ENCODE measurements around the gene RBFOX1. TPM values are rescaled to one million over a fixed set of nuclear protein-coding genes. Genes with fewer than 3 reads are reported as not detected.

RBFOX1 gene
- total RNA-seq = under 1 TPM in 2 of 4 donors, not detected in 2; 0.08 to 0.32 TPM

DNA sequence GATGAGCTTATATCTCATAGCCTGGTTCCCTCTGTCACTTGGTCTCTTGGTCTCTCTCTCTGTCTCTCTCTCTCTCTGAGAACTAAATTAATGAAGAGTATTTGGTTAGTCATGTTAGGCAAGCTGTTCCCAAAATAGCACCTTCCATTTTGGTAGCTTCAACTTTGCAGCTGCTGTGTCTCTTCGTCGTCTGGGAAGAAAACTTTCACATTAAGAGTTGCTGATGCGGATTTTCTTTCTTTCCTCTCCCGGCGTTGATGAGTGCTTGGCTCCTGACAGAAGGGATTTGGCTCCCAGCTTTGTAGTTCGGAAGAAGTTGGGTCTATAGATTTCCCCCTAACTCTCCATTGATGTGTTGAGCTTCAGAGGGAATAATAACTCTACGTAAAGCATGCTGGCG, at the start of gene RBFOX1:
TSS of gene RBFOX1 (plus strand) at position 235 of the 400 bp plus-strand sequence.
- TF ChIP-seq POLR2AphosphoS5 (IDR thresholded peaks at IDR 0.05) (no peak), EP300 (IDR thresholded peaks at IDR 0.05) (no peak), POLR2A (IDR thresholded peaks at IDR 0.05) (no peak)
- TF ChIP-seq, protein P1, sequence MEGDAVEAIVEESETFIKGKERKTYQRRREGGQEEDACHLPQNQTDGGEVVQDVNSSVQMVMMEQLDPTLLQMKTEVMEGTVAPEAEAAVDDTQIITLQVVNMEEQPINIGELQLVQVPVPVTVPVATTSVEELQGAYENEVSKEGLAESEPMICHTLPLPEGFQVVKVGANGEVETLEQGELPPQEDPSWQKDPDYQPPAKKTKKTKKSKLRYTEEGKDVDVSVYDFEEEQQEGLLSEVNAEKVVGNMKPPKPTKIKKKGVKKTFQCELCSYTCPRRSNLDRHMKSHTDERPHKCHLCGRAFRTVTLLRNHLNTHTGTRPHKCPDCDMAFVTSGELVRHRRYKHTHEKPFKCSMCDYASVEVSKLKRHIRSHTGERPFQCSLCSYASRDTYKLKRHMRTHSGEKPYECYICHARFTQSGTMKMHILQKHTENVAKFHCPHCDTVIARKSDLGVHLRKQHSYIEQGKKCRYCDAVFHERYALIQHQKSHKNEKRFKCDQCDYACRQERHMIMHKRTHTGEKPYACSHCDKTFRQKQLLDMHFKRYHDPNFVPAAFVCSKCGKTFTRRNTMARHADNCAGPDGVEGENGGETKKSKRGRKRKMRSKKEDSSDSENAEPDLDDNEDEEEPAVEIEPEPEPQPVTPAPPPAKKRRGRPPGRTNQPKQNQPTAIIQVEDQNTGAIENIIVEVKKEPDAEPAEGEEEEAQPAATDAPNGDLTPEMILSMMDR (IDR thresholded peaks at IDR 0.05) = no peak
- H3K36me3 ChIP-seq = no peaks in the 10 kb centered on the region
- 73% methylated on average over 8 of the region's 8 CpGs for WGBS

DNA sequence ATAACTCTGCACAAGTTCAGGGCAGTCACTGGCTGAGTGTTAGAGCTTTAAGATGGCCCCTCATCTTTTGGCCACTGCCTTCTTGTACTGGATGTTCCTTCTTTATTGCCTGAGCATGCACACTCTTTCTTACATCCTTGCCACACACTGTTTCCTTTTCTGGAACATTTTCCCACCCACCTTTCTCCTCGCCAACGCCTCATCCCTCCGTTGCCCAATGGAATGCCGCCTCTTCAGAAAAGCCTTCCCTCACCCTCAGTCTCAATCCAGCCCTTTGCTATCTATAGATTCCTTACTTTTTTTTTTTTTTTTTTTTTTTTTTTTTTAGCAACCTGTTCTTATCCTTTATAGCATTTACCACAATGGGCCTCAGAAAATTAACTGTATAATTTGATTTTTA, 47.9 kb upstream of the RBFOX1 start:
- H3K27ac ChIP-seq = no peak overlapping the region
- H3K4me1 ChIP-seq = no peaks in the 10 kb centered on the region
- no peak overlapping the region for H3K4me3 ChIP-seq
- 90% methylated on average over 4 of the region's 4 CpGs for WGBS
- no peaks in the 10 kb centered on the region for H3K36me3 ChIP-seq
- DNase-seq (ENCODE audit: low spot score in 2 of 2) = no peak
- TF ChIP-seq, protein P1 (IDR thresholded peaks at IDR 0.05) = no peak
- TF ChIP-seq POLR2A (IDR thresholded peaks at IDR 0.05) (no peak), POLR2AphosphoS5 (IDR thresholded peaks at IDR 0.05) (no peak), EP300 (IDR thresholded peaks at IDR 0.05) (no peak)
- H3K27me3 ChIP-seq = no peaks in the 10 kb centered on the region
- no peaks in the 10 kb centered on the region for H3K9me3 ChIP-seq

More for the DNA sequence above, at the start of gene RBFOX1:
- no peaks in the 10 kb centered on the region for H3K4me1 ChIP-seq
- no peak for DNase-seq (ENCODE audit: low spot score in 2 of 2)
- H3K27ac ChIP-seq = no peak within 1 kb of the TSS
- H3K27me3 ChIP-seq = no peaks in the 10 kb centered on the region
- H3K9me3 ChIP-seq = no peaks in the 10 kb centered on the region
- H3K4me3 ChIP-seq = no peak within 1 kb of the TSS

DNA sequence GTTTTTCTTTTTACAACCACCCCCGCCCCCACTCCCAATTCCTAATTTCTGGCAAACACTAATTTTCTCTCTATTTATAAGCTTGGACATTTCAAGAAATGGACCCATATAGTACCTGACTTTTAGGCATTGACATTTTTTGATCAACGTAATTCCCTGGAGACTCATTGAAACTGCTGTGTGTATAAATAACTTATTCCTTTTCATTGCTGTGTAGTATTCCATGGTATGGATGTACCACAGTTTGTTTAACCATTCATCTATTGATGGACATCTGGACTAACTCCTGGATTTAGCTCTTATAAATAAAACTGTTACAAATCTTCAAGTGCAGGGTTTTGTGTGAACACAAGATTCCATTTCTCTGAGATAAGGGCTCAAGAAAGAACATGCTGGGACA, 47.1 kb upstream of the RBFOX1 start:
- 94% methylated on average over 2 of the region's 2 CpGs for WGBS
- no peak for TF ChIP-seq POLR2AphosphoS5 (IDR thresholded peaks at IDR 0.05)
- TF ChIP-seq, protein P1 (IDR thresholded peaks at IDR 0.05) = no peak
- no peak for TF ChIP-seq EP300 (IDR thresholded peaks at IDR 0.05)
- TF ChIP-seq POLR2A (IDR thresholded peaks at IDR 0.05) = no peak
- Histone ChIP-seq H3K27ac (no peak overlapping the region), H3K4me1 (no peaks in the 10 kb centered on the region), H3K27me3 (no peaks in the 10 kb centered on the region), H3K9me3 (no peaks in the 10 kb centered on the region), H3K4me3 (no peak overlapping the region), H3K36me3 (no peaks in the 10 kb centered on the region)
- DNase-seq (ENCODE audit: low spot score in 2 of 2) = no peak

DNA sequence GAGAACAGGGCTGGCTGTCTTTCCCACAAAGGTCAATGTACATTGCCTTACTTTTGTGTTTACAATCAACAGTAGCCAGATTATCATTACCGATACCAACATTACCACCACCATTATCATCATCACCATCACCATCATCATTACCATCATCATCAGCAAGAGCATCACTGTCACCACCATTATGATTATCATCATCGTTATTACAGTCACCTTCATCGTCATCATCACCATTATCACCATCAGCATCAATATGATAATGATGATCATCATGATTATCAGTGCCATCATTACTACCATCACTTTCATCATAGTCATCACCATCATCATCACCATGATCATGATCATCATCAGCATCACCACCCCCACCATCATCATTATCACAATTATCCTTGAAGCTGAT, 43.3 kb upstream of the RBFOX1 start:
- no peaks in the 10 kb centered on the region for H3K9me3 ChIP-seq
- H3K27me3 ChIP-seq = no peaks in the 10 kb centered on the region
- no peak overlapping the region for H3K4me3 ChIP-seq
- WGBS = 97% methylated on average over 3 of the region's 3 CpGs
- no peak for TF ChIP-seq EP300 (IDR thresholded peaks at IDR 0.05)
- no peaks in the 10 kb centered on the region for H3K36me3 ChIP-seq
- H3K4me1 ChIP-seq = no peaks in the 10 kb centered on the region
- H3K27ac ChIP-seq = no peak overlapping the region
- no peak for DNase-seq (ENCODE audit: low spot score in 2 of 2)

DNA sequence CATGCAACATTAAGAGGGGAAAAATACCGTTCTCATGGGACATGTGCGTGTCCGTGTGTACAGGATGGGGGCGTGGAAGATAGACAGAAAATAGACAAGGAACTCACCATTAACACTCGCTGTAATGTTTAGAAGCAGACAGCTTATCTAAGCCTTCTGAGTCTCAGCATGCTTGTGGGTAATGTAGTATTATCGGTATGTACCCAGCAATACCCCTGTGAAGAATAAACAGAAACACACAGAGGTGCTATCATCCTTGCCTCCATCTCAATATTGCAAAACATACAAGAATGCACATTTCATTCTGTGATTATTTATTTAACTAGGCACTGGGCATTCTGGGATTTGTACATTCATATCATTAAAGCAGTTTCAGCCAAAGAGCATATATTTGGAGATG, 42.0 kb upstream of the RBFOX1 start:
- WGBS = 85% methylated on average over 6 of the region's 6 CpGs
- Histone ChIP-seq H3K9me3 (no peaks in the 10 kb centered on the region), H3K4me1 (no peaks in the 10 kb centered on the region), H3K4me3 (no peak overlapping the region), H3K27me3 (no peaks in the 10 kb centered on the region), H3K36me3 (no peaks in the 10 kb centered on the region), H3K27ac (no peak overlapping the region)
- no peak for TF ChIP-seq POLR2AphosphoS5 (IDR thresholded peaks at IDR 0.05)
- no peak for TF ChIP-seq EP300 (IDR thresholded peaks at IDR 0.05)
- no peak for TF ChIP-seq POLR2A (IDR thresholded peaks at IDR 0.05)
- TF ChIP-seq, protein P1 (IDR thresholded peaks at IDR 0.05) = no peak
- no peak for DNase-seq (ENCODE audit: low spot score in 2 of 2)

DNA sequence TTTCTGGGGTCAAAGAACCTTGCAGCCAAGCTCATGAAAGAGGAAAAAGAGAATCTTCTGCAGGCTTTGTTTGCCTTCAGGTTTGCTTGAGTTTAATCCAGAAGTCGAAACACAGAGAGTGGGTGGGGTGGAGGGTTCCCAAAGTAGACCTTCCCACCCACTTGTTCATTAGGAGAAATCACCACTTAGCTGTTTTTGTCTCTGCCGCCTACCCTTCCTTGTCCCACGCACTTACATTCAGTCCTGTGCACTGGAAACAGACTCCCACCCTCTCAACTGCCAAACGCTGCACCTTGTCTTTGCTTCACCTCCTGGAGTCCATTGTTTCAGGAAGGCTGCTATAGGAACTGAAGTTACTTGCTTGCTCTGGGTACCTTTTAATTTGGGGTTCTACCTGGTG, 38.6 kb upstream of the RBFOX1 start:
- no peak overlapping the region for H3K4me3 ChIP-seq
- H3K36me3 ChIP-seq = no peaks in the 10 kb centered on the region
- no peaks in the 10 kb centered on the region for H3K9me3 ChIP-seq
- TF ChIP-seq POLR2A (IDR thresholded peaks at IDR 0.05) (no peak), POLR2AphosphoS5 (IDR thresholded peaks at IDR 0.05) (no peak), EP300 (IDR thresholded peaks at IDR 0.05) (no peak)
- TF ChIP-seq, protein P1 (IDR thresholded peaks at IDR 0.05) = no peak
- DNase-seq (ENCODE audit: low spot score in 2 of 2) = no peak
- 64% methylated on average over 4 of the region's 4 CpGs for WGBS
- no peak overlapping the region for H3K27ac ChIP-seq
- H3K4me1 ChIP-seq = no peaks in the 10 kb centered on the region
- peaks cover under 1% of the 10 kb centered on the region for H3K27me3 ChIP-seq
